HFF-Myc (cell line): ENCODE results near the gene C16orf87.
"Not testable (repeated sequence)": the region's sequence is repeated elsewhere in the genome, so short reads cannot be mapped to it uniquely, and the experiment has no call there.

Experiments
- DNase-seq: peaks from one replicate; pipeline ENCODE4 v3.0.0-alpha.2; 2011; ENCODE audit warnings: low read depth; ENCODE audit errors: extremely low read depth
- H3K4me3 ChIP-seq: replicated peaks from 2 replicates; pipeline ENCODE4 v1.5.1; 2011; ENCODE audit warnings: low read depth, mild to moderate bottlenecking, control low read depth, low read length
- TF ChIP-seq, protein P1 (sequence below): IDR thresholded peaks from 2 replicates; pipeline ENCODE4 v1.5.1; 2012; ENCODE audit warnings: mild to moderate bottlenecking, low read depth, low read length, control low read depth; ENCODE audit errors: missing control alignments

The C16orf87 gene, protein sequence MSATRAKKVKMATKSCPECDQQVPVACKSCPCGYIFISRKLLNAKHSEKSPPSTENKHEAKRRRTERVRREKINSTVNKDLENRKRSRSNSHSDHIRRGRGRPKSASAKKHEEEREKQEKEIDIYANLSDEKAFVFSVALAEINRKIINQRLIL

DNA sequence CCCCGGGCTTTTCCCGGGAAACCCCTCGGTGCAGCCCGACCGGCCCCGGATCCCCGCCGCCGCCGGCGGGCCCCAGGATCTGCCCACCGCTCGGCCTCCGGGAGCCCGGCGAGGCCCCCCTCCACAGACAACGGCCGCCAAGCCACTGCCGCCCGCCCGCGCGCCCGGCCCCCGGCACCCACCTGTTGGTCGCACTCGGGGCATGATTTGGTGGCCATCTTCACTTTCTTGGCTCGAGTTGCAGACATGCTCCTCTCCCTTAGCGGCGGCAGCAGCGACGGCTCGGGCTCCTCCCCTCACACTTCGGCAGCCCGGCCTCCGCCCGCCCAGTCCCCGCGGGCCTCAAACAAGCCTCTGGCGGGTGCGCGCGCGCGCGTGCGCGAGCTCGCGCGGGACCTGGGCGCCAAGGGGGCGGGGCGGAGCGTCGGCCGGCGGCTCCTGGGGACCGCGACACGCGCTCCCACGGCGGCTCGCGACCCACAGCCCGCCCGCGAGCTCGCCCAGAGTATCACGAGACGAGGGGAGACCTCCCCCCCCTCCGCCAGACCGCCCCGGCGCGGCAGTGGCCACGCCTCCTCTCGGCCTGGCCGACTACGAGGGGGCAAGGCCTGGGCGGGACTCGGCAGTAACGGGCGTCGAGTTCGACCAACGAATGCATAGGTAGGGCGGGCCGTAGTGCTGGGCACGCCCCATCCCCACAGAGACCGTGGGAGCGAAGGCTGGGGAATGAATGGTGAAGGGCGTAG, at the start of gene C16orf87:
TSS of gene C16orf87 (minus strand) at position 279 of the 746 bp plus-strand sequence. CDS start at position 248, 31 bp downstream.
- DNase-seq: peak; percentile 59
- peak within 1 kb of the TSS; percentile 90 for H3K4me3 ChIP-seq
- TF ChIP-seq, protein P1, sequence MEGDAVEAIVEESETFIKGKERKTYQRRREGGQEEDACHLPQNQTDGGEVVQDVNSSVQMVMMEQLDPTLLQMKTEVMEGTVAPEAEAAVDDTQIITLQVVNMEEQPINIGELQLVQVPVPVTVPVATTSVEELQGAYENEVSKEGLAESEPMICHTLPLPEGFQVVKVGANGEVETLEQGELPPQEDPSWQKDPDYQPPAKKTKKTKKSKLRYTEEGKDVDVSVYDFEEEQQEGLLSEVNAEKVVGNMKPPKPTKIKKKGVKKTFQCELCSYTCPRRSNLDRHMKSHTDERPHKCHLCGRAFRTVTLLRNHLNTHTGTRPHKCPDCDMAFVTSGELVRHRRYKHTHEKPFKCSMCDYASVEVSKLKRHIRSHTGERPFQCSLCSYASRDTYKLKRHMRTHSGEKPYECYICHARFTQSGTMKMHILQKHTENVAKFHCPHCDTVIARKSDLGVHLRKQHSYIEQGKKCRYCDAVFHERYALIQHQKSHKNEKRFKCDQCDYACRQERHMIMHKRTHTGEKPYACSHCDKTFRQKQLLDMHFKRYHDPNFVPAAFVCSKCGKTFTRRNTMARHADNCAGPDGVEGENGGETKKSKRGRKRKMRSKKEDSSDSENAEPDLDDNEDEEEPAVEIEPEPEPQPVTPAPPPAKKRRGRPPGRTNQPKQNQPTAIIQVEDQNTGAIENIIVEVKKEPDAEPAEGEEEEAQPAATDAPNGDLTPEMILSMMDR: no peak

DNA sequence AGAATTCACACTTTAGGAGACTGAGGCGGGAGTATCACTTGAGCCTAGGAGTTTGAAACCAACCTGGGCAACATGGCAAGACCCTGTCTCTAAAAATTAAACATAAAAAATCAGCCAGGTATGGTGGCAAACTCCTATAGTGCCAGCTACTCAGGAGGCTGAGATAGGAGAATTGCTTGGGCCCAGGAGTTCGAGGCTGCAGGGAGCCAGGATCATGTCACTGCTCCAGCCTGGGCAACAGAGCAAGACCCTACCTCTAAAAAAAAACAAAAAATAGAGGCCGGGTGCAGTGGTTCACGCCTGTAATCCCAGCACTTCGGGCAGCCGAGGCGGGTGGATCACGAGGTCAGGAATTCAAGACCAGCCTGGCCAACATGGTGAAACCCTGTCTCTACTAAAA, 44.3 kb upstream of the C16orf87 start:
- TF ChIP-seq, protein P1: no peak
- DNase-seq: no peak
- no peak overlapping the region for H3K4me3 ChIP-seq

DNA sequence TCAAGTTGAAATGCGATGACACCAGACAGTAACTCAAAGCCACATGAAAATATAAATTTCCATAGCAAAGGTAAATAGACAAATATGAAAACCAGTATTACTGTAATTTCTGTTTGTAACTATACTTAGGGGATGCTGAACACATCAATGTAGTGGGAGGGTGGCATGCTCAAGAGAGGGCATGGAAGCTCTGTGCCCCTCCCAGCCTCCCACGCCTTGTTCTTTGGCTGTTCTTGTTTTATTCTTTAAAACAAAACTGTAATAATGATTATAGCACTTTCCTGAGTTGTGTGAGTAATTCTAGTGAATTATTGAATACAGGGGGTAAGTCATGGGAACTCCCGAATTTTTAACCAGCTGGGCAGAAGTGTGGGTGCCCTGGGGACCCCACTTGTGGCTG, 42.2 kb upstream of the C16orf87 start:
- TF ChIP-seq, protein P1: no peak
- no peak for DNase-seq
- no peak overlapping the region for H3K4me3 ChIP-seq

DNA sequence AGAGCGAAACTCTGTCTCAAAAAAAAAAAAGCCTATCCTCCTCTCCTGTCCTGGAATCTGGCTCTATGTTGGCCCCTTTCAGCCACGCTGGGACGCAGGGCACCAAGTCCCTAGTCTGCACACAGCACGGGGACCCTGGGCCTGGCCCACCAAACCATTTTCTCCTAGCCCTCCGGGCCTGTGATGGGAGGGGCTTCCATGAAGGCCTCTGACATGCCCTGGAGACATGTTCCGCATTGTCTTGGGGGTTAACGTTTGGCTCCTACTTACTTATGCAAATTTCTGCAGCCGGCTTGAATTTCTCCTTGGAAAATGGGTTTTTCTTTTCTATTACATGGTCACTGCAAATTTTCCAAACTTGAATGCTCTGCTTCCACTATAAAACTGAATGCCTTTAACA, 40.6 kb upstream of the C16orf87 start:
- TF ChIP-seq, protein P1: no peak
- H3K4me3 ChIP-seq: no peak overlapping the region
- DNase-seq: no peak

DNA sequence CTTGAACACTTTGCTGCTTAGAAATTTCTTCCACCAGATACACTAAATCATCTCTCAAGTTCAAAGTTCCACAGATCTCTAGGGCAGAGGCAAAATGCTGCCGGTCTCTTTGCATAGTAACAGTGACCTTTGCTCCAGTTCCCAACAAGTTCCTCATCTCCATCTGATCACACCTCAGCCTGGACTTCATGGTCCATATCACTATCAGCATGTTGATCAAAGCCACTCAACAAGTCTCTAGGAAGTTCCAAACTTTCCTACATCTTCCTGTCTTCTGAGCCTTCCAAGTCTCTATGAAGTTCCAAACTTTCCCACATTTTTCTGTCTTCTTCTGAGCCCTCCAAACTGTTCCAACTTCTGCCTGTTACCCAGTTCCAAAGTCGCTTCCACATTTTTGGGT, 37.9 kb upstream of the C16orf87 start:
- not testable (repeated sequence) for H3K4me3 ChIP-seq, DNase-seq

DNA sequence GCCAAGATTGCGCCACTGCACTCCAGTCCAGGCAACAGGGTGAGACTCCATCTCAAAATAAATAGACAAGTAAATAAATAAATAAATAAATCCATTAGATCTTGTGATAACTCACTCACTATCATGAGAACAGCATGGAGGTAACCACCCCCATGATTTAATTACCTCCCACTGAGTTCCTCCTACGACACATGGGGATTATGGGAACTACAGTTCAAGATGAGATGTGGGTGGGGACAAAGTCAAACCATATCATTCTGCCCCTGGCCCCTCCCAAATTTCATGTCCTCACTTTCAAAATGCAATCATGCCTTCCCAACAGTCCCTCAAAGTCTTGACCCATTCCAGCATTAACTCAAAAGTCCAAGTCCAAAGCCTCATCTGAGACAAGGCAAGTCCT, 36.5 kb upstream of the C16orf87 start:
- not testable (repeated sequence) for H3K4me3 ChIP-seq, DNase-seq

DNA sequence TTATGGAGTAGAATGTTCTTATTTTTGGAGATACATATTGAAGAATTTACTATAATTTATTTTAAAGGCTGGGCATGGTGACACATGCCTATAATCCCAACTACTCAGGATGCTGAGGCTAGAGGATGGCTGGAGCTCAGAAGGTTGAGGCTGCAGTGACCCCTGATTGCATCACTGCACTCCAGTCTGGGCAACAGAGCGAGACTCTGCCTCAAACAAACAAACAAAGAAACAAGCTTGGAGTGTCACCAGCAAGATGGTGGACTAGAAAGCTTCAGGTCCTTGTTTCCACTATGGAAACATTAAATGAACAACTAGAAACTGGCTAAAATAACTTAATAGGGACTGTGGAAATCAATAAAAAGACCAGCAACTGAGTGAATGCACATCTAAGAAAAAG, 35.3 kb upstream of the C16orf87 start:
- no peak for DNase-seq
- no peak overlapping the region for H3K4me3 ChIP-seq
- TF ChIP-seq, protein P1: no peak
